ENCODE results near the gene PTH1R.

The PTH1R gene

GRCh38 chr3:46934072-46934471 lies 56.6 kb downstream of the PTH1R start:
- DNase-seq, result no peak

DNA sequence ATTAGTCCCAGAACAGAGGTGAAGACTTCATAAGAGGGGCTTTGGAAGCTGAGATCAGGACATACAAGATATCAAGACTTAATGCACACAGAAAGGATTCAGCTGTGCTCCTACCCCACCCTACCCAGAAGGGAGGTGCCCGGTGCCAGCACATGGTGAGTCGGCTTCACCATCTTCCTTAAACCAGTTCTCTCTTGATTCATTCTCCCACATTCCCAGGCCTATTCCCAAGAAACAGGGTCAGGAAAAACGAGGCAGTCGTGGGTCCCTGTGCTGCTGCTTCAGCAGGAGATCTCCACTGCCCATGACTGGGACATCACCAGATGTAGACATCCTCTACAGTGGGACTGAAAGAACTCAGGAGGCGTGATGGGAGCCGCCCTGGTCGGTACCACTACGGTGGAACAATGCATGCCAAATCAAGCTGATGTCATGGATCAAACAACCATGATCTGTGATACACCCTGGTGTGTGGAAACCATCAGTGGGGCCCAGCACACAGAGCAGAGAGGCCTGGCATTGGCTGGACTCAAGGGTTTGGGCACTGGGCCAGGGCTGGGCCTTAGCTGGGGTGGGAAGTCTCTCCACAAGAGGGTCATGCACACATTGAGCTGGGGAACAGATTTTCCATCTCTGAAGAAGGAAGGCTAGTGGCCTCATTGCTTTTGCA lies 57.1 kb downstream of the PTH1R start:
- DNase-seq, result no peak

DNA sequence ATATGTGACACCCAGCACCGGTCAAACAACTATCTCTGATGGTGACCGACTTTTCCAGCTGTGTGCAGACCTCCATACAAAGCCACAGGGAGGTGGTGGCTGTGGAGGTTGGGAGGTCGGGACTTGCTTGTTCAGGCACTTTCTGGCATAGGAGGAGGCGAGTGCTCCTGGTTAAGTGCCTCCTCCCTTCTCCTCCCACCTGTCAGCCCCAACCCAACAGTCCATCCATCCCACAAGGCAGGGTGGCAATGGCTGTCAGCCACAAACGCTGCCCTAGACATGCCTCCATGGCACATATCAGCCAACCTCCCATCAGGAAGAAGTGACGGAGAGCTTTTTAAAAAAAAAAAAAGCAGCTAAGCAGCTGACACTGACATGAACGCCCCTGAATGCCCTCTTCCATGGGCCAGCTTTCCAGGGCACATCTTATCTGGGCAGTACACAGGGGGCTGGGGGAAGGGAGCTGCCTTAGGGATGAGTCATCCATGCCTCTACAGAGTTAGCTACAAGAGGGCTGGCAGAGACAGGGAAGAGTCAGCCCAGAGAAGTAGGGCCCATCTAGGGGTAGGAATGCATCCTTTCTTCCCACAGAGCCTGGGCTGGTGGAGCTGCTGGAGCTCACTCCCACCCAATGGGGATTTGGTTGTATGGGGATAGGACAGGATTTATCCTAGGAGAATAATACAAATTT lies 57.8 kb downstream of the PTH1R start:
- DNase-seq, result no peak

DNA sequence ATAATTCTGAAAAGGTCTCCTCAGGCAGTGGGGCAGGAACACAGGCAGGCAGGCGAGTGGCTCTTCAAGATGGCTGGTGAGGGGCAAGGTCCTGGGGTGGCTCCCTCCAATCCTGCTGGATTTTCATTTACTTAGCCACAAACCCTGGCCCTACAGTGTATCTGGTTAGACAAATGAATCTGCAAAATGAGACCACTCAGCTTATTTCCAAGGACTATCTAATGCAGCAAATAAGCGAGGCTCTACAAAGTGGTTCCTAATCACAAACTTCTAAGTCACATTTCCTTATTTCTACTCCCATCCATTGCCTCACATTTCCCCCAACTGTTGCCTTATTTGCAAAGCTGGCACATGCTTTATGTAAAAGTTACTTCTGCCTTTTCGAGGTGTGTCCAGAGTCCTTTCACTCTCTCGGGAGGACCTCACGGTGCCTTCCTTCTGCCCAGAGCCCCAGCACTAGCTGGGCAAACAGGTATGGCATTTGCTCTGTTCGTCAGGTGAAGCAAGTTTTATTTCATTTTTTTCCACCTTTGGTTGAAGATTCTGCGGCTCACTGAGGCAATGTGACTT lies 58.6 kb downstream of the PTH1R start:
- no peak for DNase-seq

- DNase-seq, result no peak
Observed at GRCh38 chr3:46936733-46937250, 59.3 kb downstream of the PTH1R start.

- no peak for DNase-seq
Observed at GRCh38 chr3:46938118-46938517, 60.6 kb downstream of the PTH1R start.

DNA sequence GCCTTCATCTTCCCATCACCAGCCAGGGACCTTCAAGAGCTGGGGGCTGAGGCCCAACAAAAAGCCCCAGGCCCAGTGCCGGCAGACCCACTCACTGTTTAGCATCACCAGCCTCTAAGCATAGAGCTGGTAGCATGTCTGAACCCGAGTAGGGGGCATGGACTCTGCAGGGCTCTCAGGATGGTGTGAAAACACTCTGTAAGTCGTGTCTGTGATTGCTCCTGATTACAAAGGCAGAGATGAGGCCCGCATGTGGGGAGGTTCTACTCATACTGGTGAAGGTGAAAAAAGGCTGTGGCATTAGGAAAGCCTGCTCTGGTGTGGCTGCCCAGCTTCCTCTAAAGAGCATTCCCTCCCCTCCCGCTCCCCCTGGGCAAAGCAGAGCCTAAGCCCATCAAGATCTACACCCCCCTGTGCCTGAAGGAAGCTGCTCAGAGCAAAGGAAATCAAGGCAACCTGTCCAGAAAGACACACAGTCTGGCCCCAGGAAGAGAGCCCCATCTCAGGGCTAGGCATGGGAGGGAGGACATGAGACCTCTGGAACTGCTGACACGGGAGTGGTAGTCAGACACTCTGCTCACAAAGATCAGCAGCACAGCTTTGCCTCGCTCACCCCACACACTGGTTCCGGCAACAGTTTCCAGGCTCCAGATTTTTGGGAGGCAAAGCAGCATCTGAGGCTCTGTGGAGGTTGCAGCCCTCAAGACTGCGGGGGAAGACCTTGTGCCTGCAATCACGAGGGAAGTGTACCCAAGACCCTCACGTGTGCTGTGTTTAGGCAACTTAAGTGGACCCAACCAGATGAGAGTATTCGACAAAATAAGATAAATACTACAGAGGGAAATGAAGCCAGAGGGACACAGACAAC lies 62.3 kb downstream of the PTH1R start:
- no peak for DNase-seq

DNA sequence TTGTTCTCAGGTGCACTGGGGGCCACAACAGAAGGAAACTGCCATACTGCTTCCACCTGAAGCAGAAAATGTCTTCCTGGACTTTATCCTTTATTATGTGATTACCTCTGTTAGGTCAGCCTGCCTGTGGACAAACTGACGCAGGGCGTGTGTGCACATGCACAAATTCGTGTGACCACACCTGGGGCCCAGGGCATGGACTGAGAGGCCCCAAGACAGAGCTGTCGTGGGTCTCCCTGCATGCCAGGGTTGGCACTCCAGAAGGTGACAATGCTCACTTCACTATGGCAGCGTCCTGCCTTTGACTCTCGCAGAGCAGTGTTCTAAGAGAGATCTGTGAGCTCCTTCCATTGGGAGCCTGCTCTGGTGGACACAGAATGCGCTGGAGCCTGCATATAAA lies 64.6 kb downstream of the PTH1R start:
- DNase-seq, result no peak

GRCh38 chr3:46942481-46943236 lies 65.1 kb downstream of the PTH1R start:
- DNase-seq, result no peak

GRCh38 chr3:46943237-46944187 lies 66.0 kb downstream of the PTH1R start:
- no peak for DNase-seq

DNA sequence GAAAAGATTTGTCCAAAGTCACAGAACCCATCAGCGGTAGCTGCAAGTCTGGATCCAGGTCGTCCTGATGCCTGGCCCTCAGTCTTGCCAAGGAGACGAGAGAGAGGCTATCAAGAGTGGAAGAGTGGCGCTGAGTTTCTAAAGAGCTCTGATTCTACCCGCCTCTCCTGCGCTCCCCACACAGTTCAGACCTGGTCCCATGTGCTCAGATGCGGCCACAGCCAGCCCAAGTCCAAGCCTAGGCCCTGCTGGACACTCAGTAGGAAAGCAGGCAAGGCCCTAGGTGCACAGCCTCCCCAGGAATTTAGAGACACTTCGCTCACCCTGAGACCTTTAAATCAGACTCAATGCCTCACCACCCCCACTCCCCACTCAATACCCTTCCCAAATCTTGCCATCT lies 66.7 kb downstream of the PTH1R start:
- DNase-seq, result no peak

DNA sequence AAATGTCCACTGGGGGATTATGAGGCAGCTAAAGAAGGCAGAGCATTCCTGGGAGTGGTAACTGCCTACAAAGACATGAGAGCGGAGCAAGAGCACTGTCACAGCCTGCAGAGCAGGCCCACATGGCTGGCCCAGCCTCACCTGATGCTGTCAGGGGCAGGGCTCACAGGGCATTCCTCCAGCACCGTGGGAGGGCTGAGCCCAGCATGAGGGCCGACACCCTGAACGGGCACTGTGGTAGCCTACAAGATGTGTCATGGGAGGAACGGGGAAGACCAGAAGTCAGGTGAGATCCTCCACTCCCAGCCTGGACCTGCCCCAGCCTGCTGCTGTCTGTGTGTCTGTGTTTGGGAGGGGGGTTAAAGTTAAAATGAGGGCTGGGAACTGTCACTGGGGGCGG lies 68.9 kb downstream of the PTH1R start:
- no peak for DNase-seq

- DNase-seq, result peak; percentile 73
Observed at GRCh38 chr3:46946856-46947545, 69.5 kb downstream of the PTH1R start.

- DNase-seq, result no peak
Observed at GRCh38 chr3:46947546-46947901, 70.0 kb downstream of the PTH1R start.

DNA sequence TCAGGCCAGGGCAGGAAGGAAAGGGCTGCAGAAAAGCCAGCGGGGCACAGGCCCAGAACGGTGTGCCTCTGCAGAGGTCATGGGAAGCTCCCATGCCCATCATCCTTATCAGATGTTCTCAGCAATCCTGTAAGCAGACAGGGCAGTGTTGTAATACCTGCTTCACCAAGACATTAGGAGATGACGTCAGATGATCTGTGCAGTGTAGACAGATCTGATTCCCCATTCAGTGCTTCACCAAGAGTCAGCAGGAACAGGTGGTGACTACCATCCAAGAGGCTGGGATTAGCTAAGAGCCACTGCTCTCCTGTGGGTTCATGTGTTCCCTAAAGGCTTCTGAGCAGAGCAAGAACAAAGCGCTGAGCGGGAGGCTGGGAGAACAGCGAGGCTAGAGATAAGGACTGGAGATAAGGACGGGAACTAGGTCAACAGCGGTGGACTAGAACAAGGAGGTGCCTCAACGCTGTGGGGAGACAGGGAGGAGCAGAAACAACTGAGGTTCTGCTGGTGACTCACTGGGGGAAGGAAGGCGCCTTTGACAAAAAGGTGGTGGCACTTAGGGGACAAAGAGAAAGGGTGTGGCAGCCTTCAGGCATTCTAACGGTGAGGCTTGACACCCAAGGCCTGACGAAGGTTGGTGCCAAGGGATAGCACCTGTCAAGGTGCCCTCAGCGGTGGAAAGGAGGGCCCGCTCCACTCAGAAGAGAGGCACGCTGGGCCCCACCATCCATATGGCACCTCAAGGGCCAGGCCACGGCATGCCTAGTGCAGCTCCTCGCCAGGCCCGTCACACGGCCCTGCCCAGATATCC lies 70.7 kb downstream of the PTH1R start:
- peak; percentile 70 for DNase-seq

- no peak for DNase-seq
Observed at GRCh38 chr3:46948830-46949671, 71.5 kb downstream of the PTH1R start.

GRCh38 chr3:46950177-46950576 lies 72.7 kb downstream of the PTH1R start:
- no peak for DNase-seq

GRCh38 chr3:46950650-46951241 lies 73.2 kb downstream of the PTH1R start:
- no peak for DNase-seq
